Myocyte (in vitro differentiated cells): Measurements from ENCODE around the gene RTN4RL1. TPM values are rescaled to one million over a fixed set of nuclear protein-coding genes. Genes with fewer than 3 reads are reported as not detected.

Experiments used
- DNase-seq: peaks from one replicate; pipeline ENCODE4 v3.0.0-alpha.2; 2012; ENCODE audit warnings: low read depth
- polyA plus RNA-seq: library from polyadenylated mRNA; unstranded; fragments of >200 nt; gene quantifications from one replicate; pipeline ENCODE4 v1.2.1, GENCODE V29; 2012; ENCODE audit warnings: missing spikeins
- total RNA-seq: library from RNA; depleted of rRNA; stranded (reverse); fragments of >200 nt; gene quantifications from 2 replicates; pipeline ENCODE4 v1.2.3, GENCODE V29; 2014

Gene RTN4RL1, protein sequence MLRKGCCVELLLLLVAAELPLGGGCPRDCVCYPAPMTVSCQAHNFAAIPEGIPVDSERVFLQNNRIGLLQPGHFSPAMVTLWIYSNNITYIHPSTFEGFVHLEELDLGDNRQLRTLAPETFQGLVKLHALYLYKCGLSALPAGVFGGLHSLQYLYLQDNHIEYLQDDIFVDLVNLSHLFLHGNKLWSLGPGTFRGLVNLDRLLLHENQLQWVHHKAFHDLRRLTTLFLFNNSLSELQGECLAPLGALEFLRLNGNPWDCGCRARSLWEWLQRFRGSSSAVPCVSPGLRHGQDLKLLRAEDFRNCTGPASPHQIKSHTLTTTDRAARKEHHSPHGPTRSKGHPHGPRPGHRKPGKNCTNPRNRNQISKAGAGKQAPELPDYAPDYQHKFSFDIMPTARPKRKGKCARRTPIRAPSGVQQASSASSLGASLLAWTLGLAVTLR
- 0.96 and 1.9 TPM in 2 replicates for total RNA-seq
- 0.29 TPM for polyA plus RNA-seq

DNA sequence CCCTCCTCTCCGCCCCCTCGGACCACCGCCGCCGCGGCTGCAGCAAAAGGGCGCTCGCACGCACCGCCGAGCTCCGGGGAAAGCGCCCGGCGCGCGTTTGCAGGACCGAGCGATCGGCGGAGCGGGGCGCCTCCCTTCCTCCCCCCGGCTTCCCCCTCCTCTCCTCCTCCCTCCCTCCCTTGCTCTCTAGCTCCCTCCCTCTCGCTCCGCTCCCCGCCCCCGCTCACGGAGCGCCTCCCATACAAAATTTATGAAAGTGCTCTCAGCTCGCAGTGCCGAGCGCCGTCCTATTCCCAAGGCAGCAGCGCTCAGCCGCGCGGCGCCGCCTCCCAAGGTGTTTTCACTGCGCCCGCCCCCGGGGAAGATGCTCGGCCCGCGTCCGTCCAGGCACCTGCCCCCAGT, at the start of gene RTN4RL1:
TSS of gene RTN4RL1 (minus strand) at position 115 of the 402 bp plus-strand sequence. CDS start 469 bp downstream, outside the sequence.
- no peak for DNase-seq

DNA sequence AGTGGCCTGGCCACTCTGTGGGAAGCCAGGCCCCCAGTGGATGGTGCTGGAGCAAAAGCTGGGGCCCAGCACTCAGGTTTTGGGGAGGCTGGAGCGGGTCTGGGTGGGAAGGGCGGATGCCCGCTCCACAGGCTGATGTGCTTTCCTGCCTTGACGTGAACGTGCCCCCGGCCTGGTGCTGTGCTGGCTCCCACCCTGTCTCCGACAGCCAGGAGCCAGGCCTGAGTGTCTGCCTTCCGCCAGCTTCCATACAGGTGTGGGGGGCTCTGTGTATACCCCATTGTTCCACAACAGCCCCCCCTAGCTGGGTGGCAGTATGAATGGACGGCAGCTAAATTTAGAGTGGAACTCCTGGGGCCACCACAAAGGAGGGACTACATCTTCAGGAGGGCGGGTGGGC, 49.8 kb upstream of the RTN4RL1 start:
- DNase-seq = no peak

DNA sequence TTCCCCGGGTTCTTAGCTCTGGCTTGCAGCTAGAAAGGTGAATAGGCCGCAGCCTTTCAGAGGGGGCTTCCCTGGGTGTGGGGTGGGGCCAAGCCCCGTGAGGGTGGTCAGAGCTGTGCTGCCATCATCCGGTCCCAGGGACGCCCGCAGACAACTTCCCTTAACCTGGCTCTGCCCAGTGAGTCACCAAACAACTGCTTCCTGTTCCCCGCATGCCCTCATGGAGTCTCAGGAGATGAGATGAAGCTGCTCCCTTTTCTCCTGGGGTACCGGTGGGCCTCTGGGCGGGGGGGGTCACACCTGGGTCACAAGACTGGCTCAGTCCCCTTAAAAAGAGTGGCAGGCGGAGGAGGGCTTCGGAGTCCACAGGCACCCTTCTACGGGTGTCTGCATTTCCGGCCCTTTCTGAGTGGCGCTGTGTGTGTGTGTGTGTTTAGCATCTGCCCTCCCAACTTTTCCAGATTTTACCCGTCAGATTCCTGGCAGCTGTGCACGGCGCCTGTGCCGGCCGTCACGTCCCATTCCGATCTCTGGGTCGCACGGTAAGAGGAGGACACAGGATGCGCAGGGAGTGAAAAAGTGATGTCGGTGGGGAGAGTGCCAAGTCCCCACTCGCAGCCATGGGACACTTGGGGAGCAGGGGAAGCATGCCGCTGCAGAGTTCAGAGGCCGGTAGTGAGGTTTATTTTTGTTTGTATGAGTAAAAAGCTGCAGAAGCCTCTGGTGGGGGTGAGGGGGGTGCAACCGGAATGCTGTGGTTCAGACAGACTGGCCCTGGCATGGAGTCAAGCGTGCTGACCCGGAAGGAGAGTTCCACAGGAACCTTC, 46.5 kb upstream of the RTN4RL1 start:
- DNase-seq = peak; percentile 68

DNA sequence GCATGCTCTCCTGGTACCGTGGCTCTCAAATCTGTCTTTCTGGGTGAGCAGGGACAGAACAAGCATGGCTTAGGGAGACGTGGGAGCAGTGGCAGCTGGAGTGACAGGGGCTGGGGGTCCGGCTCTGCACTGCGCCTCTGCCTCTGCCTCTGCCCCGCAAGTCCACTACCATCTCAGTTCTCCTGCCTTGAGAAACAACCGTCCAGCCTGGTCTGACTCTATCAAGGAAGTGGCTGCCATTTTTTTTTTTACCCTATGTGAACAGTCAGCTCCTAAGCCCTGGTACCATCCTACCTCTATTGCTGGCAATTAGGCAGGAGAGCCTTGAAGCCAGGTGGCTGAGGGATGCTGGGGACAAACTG, 45.9 kb upstream of the RTN4RL1 start:
- DNase-seq = no peak

DNA sequence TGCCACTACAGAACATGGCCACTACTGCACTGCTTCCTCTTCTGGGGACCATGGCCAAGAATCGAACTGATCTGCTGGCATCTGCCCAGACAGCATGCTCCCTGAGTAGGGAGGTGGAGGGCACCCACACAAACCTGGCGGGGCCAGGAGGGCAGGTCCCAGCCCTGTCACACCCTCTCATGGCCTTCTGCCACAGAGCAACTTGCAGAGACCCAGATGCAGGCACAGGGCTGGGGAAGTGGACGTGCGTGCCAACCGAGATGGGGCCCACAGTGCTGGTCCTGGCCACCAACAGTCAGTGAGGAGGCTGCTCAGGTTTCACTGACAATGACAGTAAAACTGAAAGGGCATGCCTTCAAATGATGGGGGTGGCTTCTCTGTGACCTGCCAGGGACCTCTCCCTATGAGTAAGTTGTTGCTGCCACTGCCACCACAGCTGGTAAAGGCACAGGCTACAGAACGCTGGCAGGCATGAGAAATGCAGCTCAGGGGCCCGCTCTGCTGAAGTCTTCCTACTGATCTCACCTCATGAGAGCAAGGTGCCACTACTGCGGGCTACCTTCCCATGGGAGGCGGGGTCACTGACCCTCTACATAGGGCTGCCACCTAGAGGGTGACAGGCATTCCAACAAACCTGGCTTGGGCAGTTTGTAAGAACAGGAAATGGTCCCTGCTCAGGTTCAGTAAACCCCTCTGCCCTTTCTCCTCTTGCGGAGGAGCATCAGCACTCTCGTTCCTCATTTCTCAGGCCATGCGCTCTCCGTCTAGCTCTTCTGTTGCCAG, 45.3 kb upstream of the RTN4RL1 start:
- no peak for DNase-seq

DNA sequence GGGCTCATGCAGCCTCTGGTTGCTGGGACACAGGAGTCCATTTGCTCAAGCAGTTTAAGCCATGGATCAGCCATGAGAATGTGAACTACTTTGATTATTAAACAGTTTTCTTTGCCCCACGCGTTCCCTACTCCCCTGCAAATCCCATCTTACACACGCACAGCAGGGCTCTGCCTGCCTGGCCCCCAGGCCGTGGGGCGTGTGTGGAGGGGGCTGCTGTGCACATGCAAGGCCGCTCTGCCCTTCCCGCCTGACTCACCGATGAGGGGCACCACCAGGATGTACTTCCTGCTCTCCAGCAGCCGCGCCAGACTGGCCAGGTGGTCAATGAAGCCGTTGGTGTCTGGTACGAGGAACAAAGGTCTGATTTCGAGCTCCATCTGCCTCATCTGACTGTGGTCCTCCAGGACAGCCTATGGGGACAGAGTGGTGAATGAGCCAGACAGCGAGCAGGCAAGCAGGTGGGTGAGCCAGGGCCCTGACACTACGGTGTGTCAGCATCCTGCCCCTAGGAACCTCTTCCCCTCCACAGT, 43.5 kb upstream of the RTN4RL1 start:
- no peak for DNase-seq

DNA sequence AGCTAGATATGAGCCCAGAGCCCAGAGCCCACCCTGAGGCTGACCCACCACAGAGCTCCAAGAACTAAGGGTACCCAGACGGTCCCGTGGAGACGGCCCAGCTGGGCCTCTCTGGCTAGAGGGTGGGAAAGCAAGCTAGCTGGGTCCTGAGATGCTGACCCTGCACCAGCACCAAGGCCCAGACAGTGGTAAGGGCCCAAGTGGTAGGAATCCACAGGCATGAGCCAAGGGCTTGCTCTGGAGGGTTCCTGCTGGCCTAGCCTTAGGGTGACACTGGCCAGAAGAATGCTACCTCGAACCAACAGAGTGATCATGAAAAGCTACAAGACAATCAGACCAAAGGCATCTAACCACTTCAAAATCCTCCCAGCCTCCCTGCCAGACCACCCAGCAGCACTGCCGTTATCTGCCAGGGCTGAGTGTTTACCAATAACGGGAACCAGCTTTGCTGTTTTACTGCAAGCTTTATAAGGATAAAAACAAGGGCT, 42.9 kb upstream of the RTN4RL1 start:
- peak; percentile 70 for DNase-seq

DNA sequence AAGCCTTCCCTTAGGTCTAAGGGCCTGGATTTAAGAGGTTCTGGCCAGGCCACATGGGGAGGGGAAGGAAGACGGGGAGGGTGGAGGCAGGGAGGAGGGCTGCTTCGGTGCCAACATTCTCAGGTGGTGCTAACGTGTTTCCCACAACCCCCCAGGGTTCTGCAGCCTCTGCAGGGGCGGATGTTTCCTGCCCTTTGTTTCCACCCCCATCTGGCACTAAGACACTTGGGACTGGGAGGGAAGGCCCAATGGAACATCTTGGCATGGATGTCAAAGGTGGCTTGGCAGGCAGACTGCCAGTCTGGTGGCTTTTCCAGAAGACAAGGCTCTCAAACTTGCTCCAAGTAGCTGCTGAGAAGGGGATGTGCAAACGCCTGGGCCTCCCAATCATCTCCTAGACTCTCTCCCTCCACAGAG, 42.5 kb upstream of the RTN4RL1 start:
- DNase-seq = no peak

DNA sequence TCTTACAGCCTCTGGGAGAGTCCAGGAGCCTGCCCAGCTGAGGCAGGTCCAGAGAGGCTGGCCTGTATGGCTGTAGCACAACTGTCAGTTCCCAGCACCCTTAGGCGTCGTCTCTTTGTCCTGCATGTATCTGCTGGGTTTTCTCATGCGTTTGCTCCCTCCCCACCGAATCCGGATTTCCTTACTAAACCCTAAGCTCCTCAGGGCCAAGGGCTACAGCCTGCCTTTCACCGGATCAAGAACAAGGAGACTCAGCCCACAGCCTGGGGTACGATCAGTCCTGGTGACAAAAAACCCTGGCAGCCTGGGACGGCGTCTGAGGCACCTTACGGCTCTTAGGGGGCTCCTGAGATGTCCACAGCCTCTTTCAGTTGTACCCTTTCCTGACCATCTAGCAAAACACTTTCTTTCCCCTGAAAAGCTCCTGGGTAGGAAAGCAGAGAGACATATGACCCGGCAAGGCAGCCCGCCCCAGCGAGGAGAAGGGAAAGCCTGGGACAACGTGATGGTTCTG, 42.0 kb upstream of the RTN4RL1 start:
- DNase-seq = no peak

DNA sequence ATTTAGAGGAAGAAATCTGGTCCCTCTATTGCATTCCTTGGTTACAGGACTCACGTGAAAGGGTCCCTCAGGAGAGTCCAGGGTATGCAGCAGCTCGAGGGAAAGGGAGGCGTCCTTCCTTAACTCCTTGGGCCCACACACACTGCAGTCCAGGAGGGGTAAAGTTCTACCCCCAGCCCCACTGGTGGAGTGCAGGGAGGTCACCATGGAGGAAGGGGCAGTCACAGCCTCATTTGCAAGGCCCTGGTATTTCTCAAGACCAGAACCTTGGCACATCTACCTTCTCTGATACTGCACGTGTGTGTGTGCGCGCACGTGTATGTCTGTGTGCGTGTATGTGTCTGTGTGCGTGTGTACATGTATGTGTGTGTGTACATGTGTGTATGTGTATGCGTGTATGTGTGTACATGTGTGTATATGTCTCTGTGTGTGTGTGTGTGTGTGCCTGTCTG, 40.8 kb upstream of the RTN4RL1 start:
- no peak for DNase-seq

DNA sequence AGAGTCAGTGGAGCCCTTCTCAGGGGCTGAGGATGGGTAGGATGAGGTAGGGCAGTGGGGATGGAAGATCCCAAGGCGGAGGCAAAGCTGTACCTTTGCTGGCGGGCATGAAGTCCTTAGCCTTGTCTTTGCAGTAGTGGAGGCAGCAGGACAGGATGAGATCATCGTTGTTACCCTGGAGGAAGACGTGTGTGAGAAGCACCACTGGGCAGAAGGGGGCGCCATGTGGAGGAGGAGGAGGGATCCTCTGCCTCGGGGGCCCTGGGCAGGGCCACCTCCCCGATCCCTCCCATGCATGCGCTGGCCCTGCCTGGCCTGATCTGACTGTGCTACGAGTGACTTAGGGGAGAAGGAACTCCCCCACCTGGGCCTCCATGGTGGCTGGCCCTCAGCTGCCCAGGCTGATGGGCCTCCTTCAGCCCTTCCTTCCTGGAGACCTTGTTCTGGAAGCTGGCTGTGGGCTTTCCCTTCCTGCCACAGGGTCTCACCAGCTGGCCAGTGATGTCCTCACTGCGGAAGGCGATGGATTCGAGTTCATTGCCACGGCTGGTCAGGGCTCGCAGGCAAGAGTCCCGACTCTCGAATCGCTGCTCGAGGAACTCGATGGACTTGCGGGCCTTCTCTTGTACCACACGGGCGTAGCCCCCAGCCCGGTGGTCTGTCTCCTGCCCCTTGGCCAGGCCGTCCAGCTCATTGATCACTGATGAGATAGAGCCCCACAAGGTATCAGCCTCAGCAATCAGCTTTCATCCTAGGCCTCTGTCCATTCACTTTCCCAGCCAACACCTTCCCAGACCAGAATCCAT, 40.0 kb upstream of the RTN4RL1 start:
- DNase-seq = no peak

DNA sequence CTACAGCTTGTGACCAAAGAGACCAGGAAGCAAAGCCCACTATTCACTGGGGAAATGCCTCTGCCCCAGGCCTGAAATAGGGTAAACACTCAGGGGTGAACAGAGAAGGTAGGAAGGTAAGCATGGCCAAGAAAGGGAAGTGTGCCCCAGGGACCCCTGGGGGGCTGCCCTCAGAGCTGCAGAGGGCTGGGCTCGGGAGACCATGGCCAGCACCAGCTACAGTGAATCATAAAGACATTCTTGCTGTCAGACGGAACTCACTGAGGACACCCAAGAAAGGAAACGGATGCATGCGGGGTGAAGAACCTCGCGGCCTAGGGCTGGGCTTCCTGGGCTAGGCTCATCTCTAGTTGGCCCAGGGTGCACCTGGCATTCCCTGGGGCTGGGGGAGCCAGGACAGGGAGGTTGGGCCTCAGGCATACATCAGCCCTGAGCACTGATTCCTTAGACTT, 39.4 kb upstream of the RTN4RL1 start:
- no peak for DNase-seq

DNA sequence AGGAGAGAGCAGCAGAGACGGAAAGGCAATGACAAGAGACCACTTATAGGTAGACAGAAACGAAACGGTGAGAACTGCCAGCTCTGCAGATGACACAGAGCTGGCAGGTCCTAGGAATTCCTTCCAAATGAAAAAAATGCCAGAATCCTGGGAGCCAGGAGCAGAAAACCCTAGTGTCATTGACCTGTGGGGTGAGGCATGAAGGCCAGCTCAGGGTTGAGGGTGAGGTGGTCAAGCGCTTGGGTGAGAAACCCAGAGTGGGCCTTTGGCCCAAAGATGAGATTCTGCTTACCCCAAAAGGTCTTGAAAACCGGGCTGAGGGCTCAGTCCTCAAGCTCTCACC, 39.0 kb upstream of the RTN4RL1 start:
- DNase-seq = no peak

DNA sequence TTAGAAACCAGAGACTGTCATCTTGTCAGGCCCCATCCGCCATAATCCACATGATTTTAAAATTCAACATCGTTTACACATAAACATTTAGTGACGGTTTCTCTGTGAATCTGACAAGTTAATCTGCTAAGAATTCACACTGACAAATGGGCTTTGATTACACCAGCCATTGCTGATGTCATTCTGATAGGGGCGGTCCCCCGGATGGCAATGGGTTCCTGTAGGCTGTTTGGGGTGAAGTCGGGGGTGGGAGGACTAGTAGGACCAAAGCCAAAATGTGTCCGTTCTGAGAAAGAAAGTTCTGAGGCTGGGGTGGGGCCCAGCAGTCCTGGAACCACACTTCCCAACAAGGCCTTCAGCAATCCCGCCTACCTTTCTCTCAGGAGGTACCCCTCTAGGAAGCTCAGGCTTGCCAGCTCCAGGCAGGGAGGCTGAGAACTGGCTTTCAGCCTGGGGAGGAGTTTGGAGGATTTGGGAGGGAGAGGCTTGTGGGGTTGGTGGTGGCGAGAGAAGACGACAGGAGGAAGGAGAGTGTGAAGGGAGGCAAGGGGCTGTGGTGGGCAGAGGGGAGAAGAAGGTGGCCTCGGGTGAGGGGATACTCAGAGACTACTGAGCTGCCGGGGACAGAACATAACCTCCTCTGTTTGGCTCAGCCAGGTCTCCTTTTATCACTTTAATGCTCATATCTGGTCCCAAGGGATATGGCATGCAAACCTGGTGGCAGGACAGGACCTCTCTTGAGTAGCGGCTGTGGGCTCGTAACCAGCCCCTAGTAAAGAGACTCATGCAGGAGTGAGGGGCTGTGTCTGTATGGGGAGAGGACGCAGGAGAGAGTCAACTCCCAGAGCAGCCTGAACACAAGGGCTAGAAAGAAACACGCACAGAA, 38.4 kb upstream of the RTN4RL1 start:
- no peak for DNase-seq

DNA sequence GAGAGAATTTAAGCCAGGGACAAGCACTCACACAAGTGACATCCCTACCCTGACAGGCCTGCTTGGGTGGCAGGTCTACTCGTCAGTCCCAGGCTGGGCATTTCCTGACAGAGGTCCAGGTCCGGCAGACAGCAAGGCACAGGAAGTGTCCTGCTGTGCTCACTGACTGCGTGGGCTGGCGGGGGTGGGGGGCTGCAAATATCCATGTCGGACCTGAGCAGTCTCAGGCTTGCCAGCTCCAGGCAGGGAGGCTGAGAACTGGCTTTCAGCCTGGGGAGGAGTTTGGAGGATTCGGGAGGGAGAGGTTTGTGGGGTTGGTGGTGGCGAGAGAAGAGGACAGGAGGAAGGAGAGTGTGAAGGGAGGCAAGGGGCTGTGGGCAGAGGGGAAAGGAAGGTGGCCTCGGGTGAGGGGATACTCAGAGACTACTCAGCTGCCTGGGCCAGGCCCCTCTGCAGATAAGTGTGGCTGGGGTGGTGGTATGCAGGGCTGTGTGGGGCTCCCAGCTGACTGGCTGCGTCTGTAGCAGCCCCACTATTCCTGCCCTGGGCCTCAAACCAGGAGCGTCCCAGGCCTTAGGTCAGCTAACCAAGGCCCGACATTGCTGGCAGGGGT, 37.5 kb upstream of the RTN4RL1 start:
- no peak for DNase-seq

DNA sequence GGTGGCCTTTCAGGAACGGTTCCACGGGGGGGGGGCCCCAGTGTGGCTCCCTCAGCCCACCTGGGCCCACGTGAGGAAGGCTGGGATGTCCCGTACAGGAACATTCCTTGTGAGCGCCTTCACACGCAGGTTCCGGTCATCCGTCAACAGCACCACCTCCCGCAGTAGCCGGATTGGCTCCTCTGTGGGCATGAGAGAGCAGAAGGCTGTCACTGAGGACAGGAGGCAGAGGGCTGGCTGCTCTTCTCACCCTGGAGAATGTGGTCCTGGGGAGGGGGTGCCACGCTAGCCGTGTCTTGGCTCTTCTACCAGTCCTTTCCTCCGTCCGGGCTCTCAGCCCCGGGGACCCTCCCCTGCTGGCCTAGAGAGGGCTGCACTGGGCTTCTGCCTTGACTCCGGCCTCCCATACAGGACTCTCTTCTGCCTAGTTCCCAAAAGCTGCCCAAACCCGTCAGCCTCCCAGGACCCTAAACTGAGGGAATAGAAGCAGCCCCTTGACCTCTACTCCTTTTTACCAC, 36.4 kb upstream of the RTN4RL1 start:
- no peak for DNase-seq

DNA sequence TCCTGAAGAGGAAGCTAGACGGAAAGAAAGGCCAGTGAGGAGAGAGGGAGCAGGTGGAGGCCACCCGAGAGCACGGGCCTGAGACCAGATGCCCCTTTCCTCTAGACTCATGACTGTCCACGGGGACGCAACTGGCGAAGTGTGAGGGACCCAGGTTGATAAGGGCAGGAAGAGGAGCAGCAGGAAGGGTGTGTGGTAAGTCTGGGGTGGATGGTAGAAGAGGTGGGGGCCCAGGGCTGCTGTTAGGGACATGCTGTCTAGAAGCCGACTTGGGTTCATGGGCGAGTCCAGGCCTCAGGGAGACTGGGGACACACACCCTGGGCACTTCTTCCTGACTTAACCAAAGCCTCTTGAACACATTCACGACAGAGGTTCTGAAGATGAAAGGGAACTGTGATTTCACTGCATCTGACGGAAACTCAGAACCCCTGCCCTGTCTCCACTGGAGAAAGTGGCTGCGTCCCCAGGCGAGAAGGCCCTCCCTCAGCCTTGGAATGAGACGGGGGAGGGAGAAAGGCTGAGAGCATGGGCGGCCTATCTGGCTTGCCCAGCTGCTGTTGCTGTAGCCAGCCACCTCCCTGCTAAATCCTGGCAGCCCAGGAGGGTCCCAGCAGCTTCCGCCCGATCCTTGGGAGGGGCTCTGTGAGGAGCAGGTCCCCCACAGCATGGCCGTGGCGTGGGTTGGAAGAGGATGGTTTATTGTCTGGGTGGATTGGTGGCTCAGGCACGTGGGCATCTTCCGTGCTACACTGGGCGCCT, 35.7 kb upstream of the RTN4RL1 start:
- DNase-seq = no peak

DNA sequence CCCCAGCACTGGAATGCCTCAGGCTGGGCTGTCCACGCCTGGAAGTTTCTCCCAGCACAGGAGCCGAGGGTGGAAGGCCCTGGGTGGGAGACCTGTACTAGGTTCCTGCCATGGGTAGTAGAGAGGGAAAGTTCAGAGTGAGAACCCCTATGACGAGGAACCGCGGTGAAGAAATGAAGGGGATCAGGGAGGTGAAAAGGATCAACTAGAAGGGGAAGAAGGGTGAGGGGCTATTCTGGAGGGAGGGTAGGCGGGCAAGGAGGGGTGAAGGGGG, 35.2 kb upstream of the RTN4RL1 start:
- no peak for DNase-seq
